Left colon (tissue), 2 donors: ENCODE measurements around the gene CD1C. TPM values are rescaled to one million over a fixed set of nuclear protein-coding genes. Genes with fewer than 3 reads are reported as not detected.
A peak's percentile ranks its signal among the peaks of the same experiment; 100 is the strongest.
"Not testable (repeated sequence)": the region's sequence is repeated elsewhere in the genome, so short reads cannot be mapped to it uniquely, and the experiment has no call there.

ENCODE experiments used
- ATAC-seq: fragments of 200-7000 bp; cut with Tn5 transposase; one replicate; pipeline ENCODE4 v1.9.1; 2020; ENCODE audit warnings: mild to moderate bottlenecking, moderate library complexity
- DNase-seq, 2 donors: peaks; one replicate each; pipeline ENCODE4 v3.0.0-alpha.2; 2020
- intact Hi-C, 2 donors: fragments of 100-400 bp; cut with DNase I in 1 of 2; cut with micrococcal nuclease in 1 of 2; formaldehyde crosslinking; loops; one replicate each; pipeline versions ENCODE4 v1.11.2 to v1.14.0; 2022; cut with DNase I, micrococcal nuclease
- long read RNA-seq: library from polyadenylated mRNA; unstranded; transcript quantifications from one replicate; pipeline ENCODE4 v2.0.0, GENCODE V29; 2021
- total RNA-seq, 2 donors: library from RNA; stranded (reverse); fragmentation: NEBNext Ultra II Directional; extraction: Animal tissue kit (Norgen Biotek cat#: 25700); gene quantifications; one replicate each; pipeline ENCODE4 v1.2.1, GENCODE V29; 2021
- donor health status: DM: no; HTN: no; CAD: no.
- donor health status: DM: yes; HTN: yes; CAD: no.

CD1C gene
- under 1 TPM in 1 of 2 donors, not detected in 1; 0.95 TPM for total RNA-seq
- long read RNA-seq: 0 reads

DNA sequence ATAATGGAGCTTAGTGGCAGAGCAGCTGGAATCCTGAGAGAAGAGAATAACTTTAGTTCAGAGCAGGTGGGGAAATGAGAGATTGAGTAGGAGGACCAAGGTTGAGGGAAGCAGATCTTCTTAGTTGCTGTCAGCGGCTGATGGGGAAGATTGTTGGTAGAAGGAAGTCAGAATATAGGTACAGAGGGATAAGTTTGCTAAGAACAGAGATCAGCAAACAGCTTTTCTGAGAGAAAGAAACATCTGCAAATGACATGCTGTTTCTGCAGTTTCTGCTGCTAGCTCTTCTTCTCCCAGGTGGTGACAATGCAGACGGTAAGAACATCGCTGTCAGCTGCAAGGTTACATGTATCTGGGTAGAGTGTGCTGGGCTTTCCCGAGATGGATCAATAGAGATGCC is at the start of gene CD1C:
CD1C (plus strand) TSS at position 113 of the 400 bp plus-strand sequence; CDS start at position 255, 142 bp downstream.
- ATAC-seq: no peak
- DNase-seq: no peak
- intact Hi-C loops: no loop called here

DNA sequence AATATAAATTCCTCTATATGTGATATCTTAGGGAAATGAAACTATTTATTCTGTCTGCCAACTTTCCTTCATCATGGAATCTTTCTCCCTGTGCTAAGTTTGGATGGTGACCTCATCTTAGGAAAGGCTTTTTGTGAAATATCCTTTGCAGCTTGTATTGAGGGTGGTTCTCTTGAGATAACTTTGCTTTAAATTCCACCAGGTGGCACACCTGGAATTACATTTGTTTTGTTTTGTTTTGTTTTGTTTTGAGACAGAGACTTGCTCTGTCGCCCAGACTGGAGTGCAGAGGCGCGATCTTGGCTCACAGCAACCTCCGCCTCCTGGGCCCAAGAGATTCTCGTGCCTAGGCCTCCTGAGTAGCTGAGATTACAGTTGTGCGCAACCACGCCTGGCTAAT is 43.1 kb upstream of the CD1C start:
- intact Hi-C loops: no loop called here
- ATAC-seq (no peak), DNase-seq (no peak)

DNA sequence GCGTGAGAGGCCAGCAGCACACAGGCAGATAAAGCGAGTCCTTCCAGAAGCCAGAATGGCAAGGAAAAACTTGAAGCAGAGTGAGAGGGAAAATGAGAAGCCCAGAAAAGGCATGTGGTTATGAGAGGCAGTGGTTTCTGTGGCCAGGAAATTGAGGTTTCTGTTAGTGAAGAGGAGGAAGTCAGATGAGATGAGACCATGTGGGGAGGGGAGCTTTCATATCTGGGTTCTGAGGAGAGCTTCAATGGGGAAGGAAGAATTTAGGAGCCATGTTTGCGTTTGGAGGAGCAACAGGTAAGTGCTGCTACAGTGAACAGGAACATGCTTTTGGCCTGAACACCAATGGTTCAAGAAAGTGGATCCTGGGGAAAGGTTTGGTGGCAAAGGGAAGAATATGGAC is 41.6 kb upstream of the CD1C start:
- no peak for ATAC-seq
- intact Hi-C loops: no loop called here
- peak; percentile 22 to 26 for DNase-seq

DNA sequence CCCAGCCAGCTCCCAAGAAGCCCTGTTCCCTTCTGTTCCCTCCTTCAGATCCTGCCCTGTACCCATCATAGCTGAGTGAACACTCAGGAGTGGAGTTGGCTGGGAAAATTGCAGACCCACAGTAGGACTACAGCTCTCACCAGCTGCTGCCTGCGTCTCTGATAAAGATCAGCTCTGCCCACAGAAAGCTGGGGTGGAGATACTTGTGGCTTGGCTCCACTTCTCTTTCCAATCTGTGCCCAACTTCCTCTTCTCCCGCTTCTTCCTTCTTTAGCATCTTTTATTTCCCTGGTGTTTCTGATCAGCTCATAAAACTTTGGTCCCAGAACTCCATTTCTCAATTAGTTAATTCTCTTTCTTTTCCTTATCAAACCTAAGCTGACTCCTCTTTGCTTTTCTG is 41.0 kb upstream of the CD1C start:
- ATAC-seq: no peak
- DNase-seq: no peak
- intact Hi-C loops: no loop called here

DNA sequence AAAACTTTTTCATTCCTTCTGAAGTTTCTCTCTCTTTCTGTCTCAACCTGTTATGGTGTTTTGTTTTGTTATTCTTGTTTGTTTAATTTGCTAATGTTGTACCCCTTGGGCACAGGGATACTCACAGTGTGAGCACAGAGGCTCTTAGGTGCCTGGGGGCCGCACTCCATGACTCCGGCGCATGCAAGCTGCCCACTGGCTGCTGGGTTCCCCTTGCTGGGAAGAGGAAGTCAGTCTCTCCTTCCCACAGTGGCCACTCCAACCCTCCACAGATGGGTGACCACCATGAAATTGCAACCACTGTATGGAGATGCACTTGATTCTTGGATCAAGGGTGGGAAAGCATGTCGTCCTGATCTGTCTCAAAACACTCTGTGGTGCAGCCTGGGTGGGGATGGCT is 40.1 kb upstream of the CD1C start:
- ATAC-seq (no peak), DNase-seq (no peak)
- intact Hi-C loops: no loop called here

DNA sequence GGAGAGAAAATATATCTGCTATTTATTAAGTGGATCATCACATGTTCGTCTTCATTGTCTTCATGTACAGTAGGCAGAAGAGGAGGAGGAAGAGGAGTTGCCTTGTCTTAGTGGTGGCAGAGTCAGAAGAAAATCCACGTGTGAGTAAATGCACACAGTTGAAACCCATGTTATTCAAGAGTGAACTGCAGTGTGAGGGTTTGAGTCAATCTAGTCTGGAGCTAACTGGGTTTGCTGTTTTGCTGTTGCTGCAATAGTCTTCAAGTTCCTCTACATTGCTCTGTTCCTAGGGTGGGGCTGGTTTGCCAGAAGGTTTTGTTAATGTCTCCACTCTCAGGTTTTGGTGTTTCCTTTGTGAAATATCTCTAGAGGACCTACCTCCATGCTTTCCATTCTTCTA is 38.6 kb upstream of the CD1C start:
- intact Hi-C loops: no loop called here
- ATAC-seq (no peak), DNase-seq (no peak)

DNA sequence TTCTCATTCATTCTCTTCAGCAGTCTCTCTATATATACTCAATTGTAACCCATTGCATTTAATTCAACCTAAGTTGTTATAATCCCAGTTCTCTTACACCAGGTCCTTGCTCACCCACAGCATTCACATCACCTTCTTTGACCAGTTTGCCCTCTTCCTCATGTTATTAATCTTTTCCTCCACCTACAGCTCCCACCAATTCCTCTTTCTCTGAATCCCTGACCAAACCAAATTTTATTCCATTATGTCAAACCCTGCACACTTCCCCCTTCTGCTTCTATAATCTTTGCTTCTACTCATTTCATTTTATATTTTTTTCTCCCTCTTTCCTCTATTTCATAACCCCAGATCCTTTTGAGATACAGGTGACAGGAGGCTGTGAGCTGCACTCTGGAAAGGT is 34.1 kb upstream of the CD1C start:
- DNase-seq (no peak), ATAC-seq (no peak)
- intact Hi-C loops: no loop called here

DNA sequence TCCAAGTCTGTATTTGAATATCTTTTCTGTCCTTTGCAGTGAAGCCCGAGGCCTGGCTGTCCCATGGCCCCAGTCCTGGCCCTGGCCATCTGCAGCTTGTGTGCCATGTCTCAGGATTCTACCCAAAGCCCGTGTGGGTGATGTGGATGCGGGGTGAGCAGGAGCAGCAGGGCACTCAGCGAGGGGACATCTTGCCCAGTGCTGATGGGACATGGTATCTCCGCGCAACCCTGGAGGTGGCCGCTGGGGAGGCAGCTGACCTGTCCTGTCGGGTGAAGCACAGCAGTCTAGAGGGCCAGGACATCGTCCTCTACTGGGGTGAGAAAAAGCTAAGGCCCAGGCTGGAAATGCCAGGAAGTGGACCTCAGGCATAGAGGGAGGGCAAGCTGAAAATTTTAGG is 33.0 kb upstream of the CD1C start:
- intact Hi-C loops, DNase-seq, ATAC-seq: not testable (repeated sequence)

DNA sequence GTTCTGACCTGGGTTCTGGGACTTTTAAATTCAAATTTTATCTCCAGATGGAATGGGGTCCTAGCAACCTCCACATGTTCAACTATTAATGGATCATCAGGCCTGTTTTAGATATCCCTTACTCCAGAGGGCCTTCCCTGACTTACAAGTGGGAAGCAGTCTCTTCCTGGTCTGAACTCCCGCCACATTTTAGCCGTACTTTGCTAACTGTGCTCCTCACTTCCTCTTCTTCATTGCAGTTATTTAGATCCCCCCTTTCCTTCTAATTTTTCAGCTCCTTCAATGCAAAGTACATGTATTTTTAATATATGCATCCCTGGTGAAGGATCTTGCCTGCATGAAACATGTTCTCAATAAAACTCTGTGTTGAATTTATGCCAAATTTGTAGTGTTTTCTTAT is 31.8 kb upstream of the CD1C start:
- intact Hi-C loops: no loop called here
- no peak for DNase-seq
- no peak for ATAC-seq

DNA sequence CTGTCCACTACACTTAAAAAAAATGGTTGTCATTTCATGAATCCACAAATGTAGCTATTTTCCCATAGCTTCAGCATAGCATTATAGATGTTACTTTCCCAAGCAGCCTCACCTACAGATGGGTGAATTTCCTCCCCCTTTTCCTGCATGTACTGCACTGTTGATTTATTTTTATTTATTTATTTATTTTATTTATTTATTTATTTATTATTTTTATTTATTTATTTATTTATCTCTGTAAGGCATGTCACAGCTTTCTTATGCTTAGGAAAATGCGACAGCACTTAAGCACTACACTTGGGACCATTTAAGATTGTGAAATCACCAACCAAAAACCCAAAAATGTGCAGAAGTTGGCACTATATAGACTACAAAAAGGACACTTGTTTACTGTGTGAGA is 30.6 kb upstream of the CD1C start:
- ATAC-seq: no peak
- no peak for DNase-seq
- intact Hi-C loops: no loop called here

DNA sequence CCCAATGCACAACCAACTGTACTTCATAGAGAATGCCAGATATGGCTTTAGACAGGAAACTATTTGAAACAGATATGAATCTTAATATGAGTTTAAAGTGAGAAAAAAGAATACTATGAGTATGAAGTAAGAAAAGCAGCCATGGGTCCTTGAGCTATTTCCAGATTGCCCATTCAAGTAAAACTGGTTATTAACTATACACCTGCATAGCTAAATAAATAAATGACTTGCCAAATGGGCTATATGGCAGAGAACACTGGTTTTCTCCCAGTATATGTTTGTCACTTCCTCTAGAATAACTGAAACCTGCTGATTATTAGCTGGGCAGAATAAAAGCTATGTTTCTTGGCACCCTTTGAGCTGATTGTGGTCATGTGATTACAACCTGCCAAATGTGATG is 17.0 kb upstream of the CD1C start:
- intact Hi-C loops: no loop called here
- DNase-seq (no peak), ATAC-seq (no peak)

DNA sequence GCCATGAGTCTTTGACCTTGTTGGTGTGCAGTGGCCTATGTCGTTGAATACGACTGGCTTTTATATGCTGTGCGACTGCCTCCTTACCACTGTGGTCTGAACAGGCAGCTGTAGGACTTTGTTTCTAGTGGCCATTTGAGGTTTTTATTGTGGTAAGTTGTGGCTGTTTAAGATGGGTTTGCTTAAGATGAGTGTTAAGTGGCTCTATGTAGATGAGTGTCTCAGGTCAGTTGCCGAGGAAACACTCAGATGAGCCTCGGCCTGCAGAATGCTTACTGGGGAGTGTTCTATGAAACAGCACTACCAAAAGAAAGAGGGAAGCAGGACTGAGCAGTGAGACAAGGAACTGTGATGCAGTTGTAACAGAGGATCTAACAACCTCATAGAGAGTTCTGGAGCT is 14.9 kb upstream of the CD1C start:
- intact Hi-C loops: no loop called here
- ATAC-seq: no peak
- no peak for DNase-seq

DNA sequence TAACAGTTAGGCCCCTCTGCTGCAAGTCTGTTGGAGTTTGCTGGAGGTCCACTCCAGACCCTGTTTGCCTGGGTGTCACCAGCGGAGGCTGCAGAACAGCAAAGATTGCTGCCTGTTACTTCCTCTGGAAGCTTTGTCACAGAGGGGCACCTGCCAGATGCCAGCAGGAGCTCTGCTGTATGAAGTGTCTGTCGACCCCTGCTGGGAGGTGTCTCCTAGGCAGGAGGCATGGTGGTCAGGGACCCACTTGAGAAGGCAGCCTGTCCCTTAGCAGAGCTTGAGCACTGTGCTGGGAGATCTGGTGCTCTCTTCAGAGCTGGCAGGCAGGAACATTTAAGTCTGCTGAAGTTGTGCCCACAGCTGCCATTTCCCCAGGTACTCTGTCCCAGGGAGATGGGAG is 7.3 kb upstream of the CD1C start:
- ATAC-seq, DNase-seq, intact Hi-C loops: not testable (repeated sequence)

DNA sequence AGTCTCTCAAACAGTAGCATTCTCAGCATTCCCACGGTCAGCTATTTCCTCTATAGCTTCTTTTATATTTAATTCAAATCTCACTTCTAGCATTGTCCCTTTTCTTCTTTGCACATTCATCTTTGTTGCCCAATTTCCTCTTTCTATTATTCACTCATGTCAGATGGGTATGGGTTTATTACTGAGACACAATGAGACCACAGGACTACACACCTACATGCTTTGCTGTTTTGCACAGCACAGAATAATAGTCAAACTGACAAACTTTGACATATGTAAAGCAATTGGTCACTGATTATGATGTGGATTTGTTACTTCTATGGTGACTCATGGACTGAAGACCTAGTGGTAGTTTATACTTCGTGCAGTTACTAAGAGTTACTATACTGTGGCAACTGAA is 5.8 kb upstream of the CD1C start:
- DNase-seq (no peak), ATAC-seq (no peak)
- intact Hi-C loops: no loop called here

DNA sequence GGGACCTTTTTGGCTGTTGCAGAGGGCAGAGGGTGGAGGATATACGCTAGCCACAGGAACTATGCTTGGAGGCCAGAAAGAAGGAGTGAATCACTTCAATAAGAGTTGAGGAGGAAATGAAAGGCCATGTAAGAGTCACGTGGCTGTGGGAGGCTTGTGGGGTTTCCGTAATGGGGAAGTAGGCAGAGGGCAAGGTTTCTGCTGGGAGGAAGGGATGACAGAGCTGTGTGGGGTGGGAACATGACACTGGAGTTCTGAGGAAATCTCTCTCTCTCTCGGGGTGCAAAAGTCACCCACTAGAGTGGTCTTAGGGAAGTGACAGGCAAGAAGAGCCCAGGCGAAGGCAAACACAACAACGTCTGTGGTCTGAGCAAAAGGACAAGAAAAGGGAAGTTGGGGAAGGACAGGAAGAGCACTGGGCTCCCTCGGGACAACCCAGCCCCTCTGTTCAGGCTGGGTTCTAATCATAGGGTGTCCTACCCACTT is 3.9 kb upstream of the CD1C start:
- ATAC-seq: peak; percentile 29
- peak; percentile 35 to 47 for DNase-seq
- intact Hi-C loops: no loop called here

DNA sequence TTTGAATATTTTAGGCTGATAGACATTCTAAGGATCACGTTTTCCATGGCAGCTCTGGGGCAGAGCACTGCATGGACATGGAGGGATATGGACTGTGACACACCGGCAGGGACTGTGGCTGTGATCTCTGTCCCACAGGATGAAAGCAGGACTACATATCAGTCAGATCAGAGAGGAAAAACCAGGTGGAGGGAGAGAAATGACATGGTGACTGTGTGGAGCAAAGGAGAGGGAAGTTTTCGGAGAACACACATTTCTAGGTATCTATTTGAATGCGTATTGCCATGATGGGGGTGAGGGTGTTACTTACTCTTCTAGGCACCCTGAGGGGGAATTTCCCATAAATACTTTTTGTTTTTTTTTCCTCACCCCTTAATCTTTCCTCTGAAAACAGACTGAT is 3.2 kb upstream of the CD1C start:
- intact Hi-C loops: no loop called here
- ATAC-seq (no peak), DNase-seq (no peak)

DNA sequence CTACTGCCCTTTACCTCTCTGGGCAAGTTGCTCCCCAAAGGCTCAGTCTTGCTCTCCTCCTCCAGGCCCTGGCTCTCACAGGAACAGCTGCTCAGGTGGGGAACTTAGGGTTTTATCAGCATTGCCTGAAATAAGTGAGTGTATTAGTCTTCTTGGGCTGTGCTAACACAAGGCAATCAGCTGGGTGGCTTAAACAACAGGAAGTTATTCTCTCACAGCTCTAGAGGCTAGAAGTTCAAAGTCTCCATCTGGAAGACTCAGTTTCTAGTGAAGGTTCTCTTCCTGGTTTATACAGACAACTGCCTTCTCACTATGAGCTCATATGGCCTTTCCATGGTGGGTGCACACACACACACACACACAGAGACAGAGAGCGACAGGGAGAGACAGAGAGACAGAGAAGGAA is 2.8 kb upstream of the CD1C start:
- DNase-seq (no peak), ATAC-seq (no peak)

DNA sequence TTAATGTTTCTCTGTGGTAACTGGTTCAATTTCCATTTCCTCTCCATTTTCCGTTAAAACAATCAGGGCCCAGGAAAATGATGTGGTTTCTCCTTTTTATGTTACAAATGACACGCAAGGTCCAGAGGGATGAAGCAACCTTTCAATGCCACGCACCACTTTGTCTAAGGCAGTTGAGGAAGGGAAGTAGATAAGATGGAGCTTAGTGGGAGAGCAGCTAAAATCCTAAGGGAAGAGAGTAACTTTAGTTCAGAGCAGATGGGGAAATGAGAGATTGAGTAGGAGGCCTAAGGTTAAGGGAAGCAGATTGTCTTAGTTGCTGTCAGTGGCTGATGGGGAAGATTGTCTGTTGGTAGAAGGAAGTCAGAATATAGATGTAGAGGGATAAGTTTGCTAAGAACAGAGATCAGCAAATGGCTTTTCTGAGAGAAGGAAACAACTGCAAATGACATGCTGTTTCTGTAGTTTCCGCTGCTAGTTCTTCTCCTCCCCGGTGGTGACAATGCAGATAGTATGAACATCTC is 660 bp downstream of the CD1C start:
- ATAC-seq: no peak

More for the DNA sequence above, 2.8 kb upstream of the CD1C start:
- intact Hi-C loops: no loop called here

DNA sequence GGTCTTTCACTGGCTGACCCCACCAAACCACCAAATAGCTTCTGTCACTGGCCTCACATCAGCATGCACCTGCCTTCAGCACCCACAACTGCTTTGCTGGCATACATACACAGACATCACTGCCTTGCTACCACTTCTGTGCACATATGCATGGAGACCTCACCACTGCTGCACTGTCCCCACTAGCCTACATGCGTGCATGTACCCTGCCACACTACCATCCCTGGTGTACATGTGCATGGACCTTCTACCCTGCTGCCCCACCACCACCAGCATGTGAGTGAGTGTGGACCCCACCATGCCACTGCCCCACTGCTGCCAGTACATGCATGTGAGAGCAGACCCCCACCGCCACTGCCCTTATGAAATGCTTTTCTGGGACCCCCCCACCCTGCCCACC is 6.1 kb downstream of the CD1C start:
- ATAC-seq (no peak), DNase-seq (no peak)
- intact Hi-C loops: no loop called here

More for the DNA sequence above, 660 bp downstream of the CD1C start:
- no peak for DNase-seq
- intact Hi-C loops: no loop called here

DNA sequence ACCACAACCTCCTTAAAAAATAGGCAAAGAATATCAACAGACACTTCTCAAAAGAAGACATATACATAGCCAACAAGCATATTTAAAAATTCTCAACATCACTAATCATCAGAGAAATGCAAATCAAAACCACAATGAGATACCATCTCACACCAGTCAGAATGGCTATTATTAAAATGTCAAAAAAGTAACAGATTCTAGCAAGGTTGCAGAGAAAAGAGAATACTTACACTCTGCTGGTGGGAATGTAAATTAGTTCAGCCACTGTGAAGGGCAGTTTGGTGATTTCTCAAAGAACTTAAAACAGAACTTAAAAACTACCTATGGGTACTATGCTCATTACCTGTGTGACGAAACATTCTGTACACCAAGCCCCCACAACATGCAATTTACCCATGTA is 20.9 kb downstream of the CD1C start:
- DNase-seq: no peak
- ATAC-seq: no peak
- intact Hi-C loops: no loop called here

DNA sequence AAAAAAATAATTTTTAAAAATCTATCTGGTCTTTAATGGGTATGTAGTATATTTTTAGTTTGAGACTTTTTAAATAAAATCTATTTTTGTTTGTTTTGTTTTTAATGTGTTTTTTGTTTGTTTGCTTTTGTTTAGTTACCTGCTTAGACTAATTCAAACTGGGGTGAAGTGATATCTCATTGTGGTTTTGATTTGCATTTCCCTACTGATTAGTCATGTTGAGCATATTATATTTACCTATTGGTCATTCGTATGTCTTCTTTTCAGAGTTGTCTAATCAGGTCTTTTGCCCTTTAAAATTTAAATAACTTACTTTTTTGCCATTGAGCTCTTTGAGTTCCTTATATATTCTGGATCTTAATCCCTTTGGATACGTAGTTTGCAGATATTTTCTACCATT is 21.3 kb downstream of the CD1C start:
- intact Hi-C loops: no loop called here
- no peak for DNase-seq
- ATAC-seq: no peak

DNA sequence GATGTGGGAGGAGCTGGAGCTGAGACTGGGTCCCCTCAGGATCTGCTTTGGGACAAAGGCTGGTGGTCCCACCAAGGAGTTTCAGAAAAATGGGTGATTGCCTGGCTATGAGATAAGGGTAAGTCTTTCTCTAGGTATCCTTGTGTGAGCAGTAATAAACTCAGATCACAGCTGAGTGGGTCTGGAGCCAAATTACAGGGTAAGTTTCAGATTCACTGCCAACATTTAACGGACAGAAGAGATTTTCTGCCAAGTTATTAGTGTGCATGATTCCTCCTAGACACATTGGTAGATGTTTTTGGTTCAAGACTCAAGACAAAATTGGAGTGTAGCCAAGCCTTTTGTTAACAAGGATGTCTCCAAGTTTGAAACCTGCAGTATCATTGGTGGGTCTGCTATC is 34.1 kb downstream of the CD1C start:
- intact Hi-C loops: no loop called here
- ATAC-seq: no peak
- no peak for DNase-seq
